Brain microvascular endothelial cell (primary cell): ENCODE data around the gene ZNRF2.

Experiments
- DNase-seq: peaks from one replicate; pipeline ENCODE4 v3.0.0-alpha.2; 2020
- H3K27ac ChIP-seq: fragments of 250-450 bp; sonication (Bioruptor Pico); 2 replicates; pipeline ENCODE4 v1.5.1; 2020; ENCODE audit warnings: mild to moderate bottlenecking, moderate library complexity
- H3K27me3 ChIP-seq: fragments of 250-450 bp; sonication (Bioruptor Pico); replicated peaks from 2 replicates; pipeline ENCODE4 v1.5.1; 2020; ENCODE audit warnings: mild to moderate bottlenecking
- H3K36me3 ChIP-seq: fragments of 250-450 bp; sonication (Bioruptor Pico); replicated peaks from 2 replicates; pipeline ENCODE4 v1.5.1; 2020; ENCODE audit warnings: mild to moderate bottlenecking
- H3K4me3 ChIP-seq: 2 replicates; pipeline ENCODE4 v1.5.1; 2011; ENCODE audit warnings: low read depth, mild to moderate bottlenecking, control low read depth, low read length, moderate library complexity
- CTCF ChIP-seq: IDR thresholded peaks from 2 replicates; pipeline ENCODE4 v1.5.1; 2011; ENCODE audit warnings: low read depth, mild to moderate bottlenecking, moderate library complexity, low read length, control low read depth, inconsistent platforms; ENCODE audit errors: missing control alignments
- in situ Hi-C: cut with HindIII; loops from 2 replicates; pipeline ENCODE4 v1.10.0; 2017; ENCODE audit warnings: low sequenced_read_pairs, low pct_ligation_motif_present

Gene ZNRF2

DNA sequence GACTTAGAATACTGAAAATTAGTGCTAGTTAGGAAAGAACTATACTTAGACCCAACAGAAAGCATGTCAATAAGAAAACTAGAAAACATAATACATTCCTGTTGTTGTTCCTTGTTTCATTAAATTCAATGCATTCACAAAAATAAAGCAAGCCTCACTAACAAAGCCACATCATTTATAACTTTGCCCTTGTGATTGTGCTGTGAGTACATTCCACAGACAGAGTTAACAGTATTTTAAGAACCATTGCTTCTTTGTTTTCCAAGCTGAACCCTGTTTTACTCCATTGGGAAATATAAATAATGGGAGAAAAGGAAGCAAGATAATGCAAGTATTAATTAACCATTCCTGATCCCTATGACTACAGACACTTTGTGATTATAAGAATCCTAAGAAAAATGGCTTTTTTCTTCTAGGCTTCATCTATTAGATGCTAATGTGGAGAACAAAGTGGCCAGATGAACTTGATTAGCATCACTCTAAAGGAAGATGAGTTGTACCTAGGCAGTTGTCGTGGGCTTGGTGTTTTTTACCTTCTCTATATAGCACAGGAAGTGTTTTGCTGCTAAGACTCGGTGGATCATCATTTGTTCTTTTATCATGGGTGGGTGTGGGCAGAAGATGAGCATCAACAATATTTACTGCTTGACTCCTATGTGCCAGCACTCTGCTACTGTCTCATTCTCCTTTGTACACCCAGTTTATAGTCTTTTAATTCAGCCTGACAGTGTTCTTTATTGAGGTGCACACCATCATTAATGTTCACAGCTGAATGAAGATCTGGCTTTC, 34.2 kb upstream of the ZNRF2 start:
- no peak for TF ChIP-seq CTCF
- no peak for DNase-seq
- Histone ChIP-seq H3K4me3 (no peak overlapping the region), H3K36me3 (no peaks in the 10 kb centered on the region), H3K27me3 (no peaks in the 10 kb centered on the region), H3K27ac (no peak overlapping the region)
- in situ Hi-C loops = no loop called here

- Histone ChIP-seq H3K27ac (no peak overlapping the region), H3K4me3 (no peak overlapping the region), H3K36me3 (no peaks in the 10 kb centered on the region), H3K27me3 (no peaks in the 10 kb centered on the region)
- TF ChIP-seq CTCF = no peak
- in situ Hi-C loops = no loop called here
- no peak for DNase-seq
Observed at GRCh38 chr7:30251708-30252329, 32.6 kb upstream of the ZNRF2 start.

GRCh38 chr7:30252885-30253795, 31.3 kb upstream of the ZNRF2 start:
- DNase-seq = peak; percentile 31
- Histone ChIP-seq H3K27ac (no peak overlapping the region), H3K27me3 (no peaks in the 10 kb centered on the region), H3K36me3 (no peaks in the 10 kb centered on the region), H3K4me3 (no peak overlapping the region)
- in situ Hi-C loops = no loop called here
- no peak for TF ChIP-seq CTCF

GRCh38 chr7:30253796-30254165, 30.6 kb upstream of the ZNRF2 start:
- in situ Hi-C loops = no loop called here
- TF ChIP-seq CTCF = no peak
- no peak for DNase-seq
- Histone ChIP-seq H3K36me3 (no peaks in the 10 kb centered on the region), H3K27ac (no peak overlapping the region), H3K4me3 (no peak overlapping the region), H3K27me3 (no peaks in the 10 kb centered on the region)

GRCh38 chr7:30254248-30254647, 30.1 kb upstream of the ZNRF2 start:
- no peak for TF ChIP-seq CTCF
- in situ Hi-C loops = no loop called here
- Histone ChIP-seq H3K36me3 (no peaks in the 10 kb centered on the region), H3K4me3 (no peak overlapping the region), H3K27me3 (no peaks in the 10 kb centered on the region), H3K27ac (no peak overlapping the region)
- no peak for DNase-seq
